ENCODE data around the gene PRKAG2.

The PRKAG2 gene

GRCh38 chr7:151590071-151590849, 286.7 kb downstream of the PRKAG2 start:
- H3K4me3 ChIP-seq (ENCODE audit: insufficient read depth, low read length, poor library complexity, severe bottlenecking) = no peak overlapping the region
- no peaks in the 10 kb centered on the region for H3K9me3 ChIP-seq (ENCODE audit: insufficient read depth, low read length)
- H3K36me3 ChIP-seq (ENCODE audit: low read length) = no peaks in the 10 kb centered on the region
- H3K9me2 ChIP-seq (replicated peaks; ENCODE audit: insufficient read depth, low read length) = no peaks in the 10 kb centered on the region
- H3K79me2 ChIP-seq (ENCODE audit: insufficient read depth, low read length) = no peaks in the 10 kb centered on the region
- H2AFZ ChIP-seq (ENCODE audit: low read depth, low read length, severe bottlenecking) = no peak overlapping the region
- no peak overlapping the region for H3K4me2 ChIP-seq (ENCODE audit: low read depth, low read length, poor library complexity, severe bottlenecking)
- H4K20me1 ChIP-seq (ENCODE audit: low read depth, low read length) = no peaks in the 10 kb centered on the region
- no peak overlapping the region for H3K9ac ChIP-seq (ENCODE audit: low read length)
- no peaks in the 10 kb centered on the region for H3K27me3 ChIP-seq (ENCODE audit: low read length)
- TF ChIP-seq EZH2phosphoT487 (conservative IDR thresholded peaks at IDR 0.05; ENCODE audit: low read length) = no peak
- no peak for TF ChIP-seq CTCF (IDR thresholded peaks at IDR 0.05; ENCODE audit: insufficient read depth, low read length, poor library complexity, severe bottlenecking)
- no peaks in the 10 kb centered on the region for H3F3A ChIP-seq (ENCODE audit: insufficient read depth)
- no peak overlapping the region for H3K27ac ChIP-seq (ENCODE audit: low read depth, low read length)

GRCh38 chr7:151588982-151589381, 287.9 kb downstream of the PRKAG2 start:
- H3F3A ChIP-seq (ENCODE audit: insufficient read depth) = no peaks in the 10 kb centered on the region
- H3K79me2 ChIP-seq (ENCODE audit: insufficient read depth, low read length) = no peaks in the 10 kb centered on the region
- H2AFZ ChIP-seq (ENCODE audit: low read depth, low read length, severe bottlenecking) = no peak overlapping the region
- no peak overlapping the region for H3K27ac ChIP-seq (ENCODE audit: low read depth, low read length)
- H3K4me3 ChIP-seq (ENCODE audit: insufficient read depth, low read length, poor library complexity, severe bottlenecking) = no peak overlapping the region
- TF ChIP-seq EZH2phosphoT487 (conservative IDR thresholded peaks at IDR 0.05; ENCODE audit: low read length) = no peak
- TF ChIP-seq CTCF (IDR thresholded peaks at IDR 0.05; ENCODE audit: insufficient read depth, low read length, poor library complexity, severe bottlenecking) = no peak
- no peaks in the 10 kb centered on the region for H3K9me3 ChIP-seq (ENCODE audit: insufficient read depth, low read length)
- H3K9me2 ChIP-seq (replicated peaks; ENCODE audit: insufficient read depth, low read length) = no peaks in the 10 kb centered on the region
- no peak overlapping the region for H3K4me2 ChIP-seq (ENCODE audit: low read depth, low read length, poor library complexity, severe bottlenecking)
- no peaks in the 10 kb centered on the region for H3K27me3 ChIP-seq (ENCODE audit: low read length)
- H4K20me1 ChIP-seq (ENCODE audit: low read depth, low read length) = no peaks in the 10 kb centered on the region
- no peak overlapping the region for H3K9ac ChIP-seq (ENCODE audit: low read length)
- no peaks in the 10 kb centered on the region for H3K36me3 ChIP-seq (ENCODE audit: low read length)

- no peaks in the 10 kb centered on the region for H3K9me3 ChIP-seq (ENCODE audit: insufficient read depth, low read length)
- no peaks in the 10 kb centered on the region for H3F3A ChIP-seq (ENCODE audit: insufficient read depth)
- H3K4me2 ChIP-seq (ENCODE audit: low read depth, low read length, poor library complexity, severe bottlenecking) = no peak overlapping the region
- no peaks in the 10 kb centered on the region for H3K9me2 ChIP-seq (replicated peaks; ENCODE audit: insufficient read depth, low read length)
- no peaks in the 10 kb centered on the region for H3K79me2 ChIP-seq (ENCODE audit: insufficient read depth, low read length)
- no peaks in the 10 kb centered on the region for H3K27me3 ChIP-seq (ENCODE audit: low read length)
- H3K36me3 ChIP-seq (ENCODE audit: low read length) = no peaks in the 10 kb centered on the region
- no peak for TF ChIP-seq CTCF (IDR thresholded peaks at IDR 0.05; ENCODE audit: insufficient read depth, low read length, poor library complexity, severe bottlenecking)
- no peaks in the 10 kb centered on the region for H4K20me1 ChIP-seq (ENCODE audit: low read depth, low read length)
- no peak overlapping the region for H3K27ac ChIP-seq (ENCODE audit: low read depth, low read length)
- no peak overlapping the region for H2AFZ ChIP-seq (ENCODE audit: low read depth, low read length, severe bottlenecking)
- no peak overlapping the region for H3K4me3 ChIP-seq (ENCODE audit: insufficient read depth, low read length, poor library complexity, severe bottlenecking)
- H3K9ac ChIP-seq (ENCODE audit: low read length) = no peak overlapping the region
Measured at GRCh38 chr7:151586531-151587260, 290.2 kb downstream of the PRKAG2 start.
